IPS-11a (cell line): ENCODE measurements around the gene PPM1B.

ENCODE experiments used
- H3K4me3 ChIP-seq: one replicate; pipeline ENCODE4 v1.5.1; 2013; ENCODE audit warnings: low read depth, low read length, control low read depth

PPM1B gene

GRCh38 chr2:44155666-44156446, 12.8 kb upstream of the PPM1B start:
- H3K4me3 ChIP-seq = no peak overlapping the region

GRCh38 chr2:44163777-44164176, 4.9 kb upstream of the PPM1B start:
- no peak overlapping the region for H3K4me3 ChIP-seq

- no peak overlapping the region for H3K4me3 ChIP-seq
Observed at GRCh38 chr2:44164617-44165016, 4.1 kb upstream of the PPM1B start.

DNA sequence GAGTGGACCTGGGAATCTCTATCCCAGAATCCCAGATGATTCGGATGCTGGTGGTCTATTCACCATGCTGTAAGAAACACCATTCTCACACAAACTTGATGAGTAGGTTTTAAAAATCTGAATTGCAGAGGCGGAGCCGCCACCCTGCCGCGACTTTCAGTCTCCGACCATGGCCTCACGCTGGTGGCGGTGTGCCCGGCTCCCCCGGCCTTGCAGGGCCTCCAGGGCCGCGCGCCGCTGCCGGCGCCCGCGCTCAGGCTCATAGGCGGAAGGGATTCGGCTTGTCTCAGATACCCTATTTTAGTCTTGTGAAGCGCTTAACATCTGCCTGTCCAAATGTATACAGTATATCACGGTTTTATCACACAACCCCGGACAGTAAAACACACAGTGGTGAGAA, 2.6 kb upstream of the PPM1B start:
- no peak overlapping the region for H3K4me3 ChIP-seq

- H3K4me3 ChIP-seq = peak overlapping the region; percentile 18
Observed at GRCh38 chr2:44167311-44167907, 1.3 kb upstream of the PPM1B start.

DNA sequence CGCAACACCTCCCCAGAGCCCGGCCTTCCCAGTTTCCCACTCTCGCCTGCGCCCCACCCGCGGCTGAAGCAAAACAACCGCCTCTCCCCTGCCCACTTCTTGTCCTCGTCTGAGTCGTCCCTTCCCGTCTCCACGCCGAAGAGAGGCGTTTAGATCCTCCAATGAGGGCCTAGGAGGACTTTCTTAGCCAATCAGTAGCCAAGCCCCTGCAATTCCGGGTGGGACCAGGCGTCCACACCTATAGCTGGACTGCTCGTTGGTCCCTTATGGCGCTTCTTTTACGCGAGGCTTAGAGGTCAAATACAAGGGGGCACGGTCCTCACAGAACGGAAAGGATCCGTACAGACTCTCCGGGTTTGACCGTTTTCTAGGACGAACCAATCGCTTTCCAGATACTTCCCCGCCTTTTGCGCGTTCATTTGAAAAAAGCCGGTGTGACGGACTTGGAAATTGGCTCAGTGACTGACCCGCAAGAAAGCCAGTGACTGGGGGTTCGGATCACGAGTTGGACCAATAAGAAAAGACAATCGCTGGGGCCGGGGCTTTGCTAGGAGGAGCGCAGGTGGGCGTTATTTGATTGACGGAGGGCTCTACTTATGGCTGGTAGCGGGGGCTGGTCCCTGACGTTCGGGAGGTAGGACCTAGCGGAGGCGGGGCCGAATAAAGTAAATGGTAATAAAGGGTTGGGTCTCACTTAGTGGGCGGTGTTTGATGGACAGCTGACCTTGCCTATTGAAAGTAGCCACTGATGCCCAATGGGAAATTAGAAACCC, 581 bp upstream of the PPM1B start:
- peak overlapping the region; percentile 50 for H3K4me3 ChIP-seq

DNA sequence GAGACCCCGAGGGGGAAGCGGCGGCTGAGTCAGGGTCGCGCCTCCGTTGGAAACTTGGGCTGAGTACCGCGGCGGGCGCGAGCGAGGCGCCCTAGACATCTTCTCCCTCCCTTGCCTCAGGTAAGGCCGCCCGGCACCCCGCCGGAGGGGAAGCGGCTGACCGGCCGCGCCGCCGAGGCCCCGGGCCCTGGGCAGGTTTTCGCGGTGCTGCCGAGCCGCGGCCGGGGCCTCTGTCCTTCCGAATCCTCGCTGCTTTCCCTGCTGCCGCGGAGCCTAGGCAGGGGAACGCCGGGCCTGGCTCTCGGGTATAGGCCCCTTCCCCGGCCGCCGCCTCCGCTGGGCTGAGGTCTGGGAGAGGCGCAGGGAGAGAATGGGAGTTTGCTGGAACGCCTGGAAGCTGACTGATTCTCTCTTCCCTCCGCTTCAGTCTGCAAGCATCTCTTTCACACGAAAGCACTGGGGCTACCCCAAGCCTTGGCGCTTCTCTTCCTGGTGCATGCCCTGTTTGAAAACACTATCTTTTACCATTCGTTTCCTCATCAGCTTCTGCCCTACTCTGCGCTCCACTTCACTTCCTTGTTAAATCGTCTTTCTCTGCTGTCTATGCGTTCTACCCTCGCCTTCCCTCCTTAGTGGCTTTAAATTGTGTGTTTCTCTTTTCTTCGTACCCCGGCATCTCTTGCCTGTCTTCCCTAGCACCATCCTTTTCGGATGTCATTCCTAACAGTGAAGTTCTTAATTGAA, 652 bp downstream of the PPM1B start:
- peak overlapping the region; percentile 99 for H3K4me3 ChIP-seq

DNA sequence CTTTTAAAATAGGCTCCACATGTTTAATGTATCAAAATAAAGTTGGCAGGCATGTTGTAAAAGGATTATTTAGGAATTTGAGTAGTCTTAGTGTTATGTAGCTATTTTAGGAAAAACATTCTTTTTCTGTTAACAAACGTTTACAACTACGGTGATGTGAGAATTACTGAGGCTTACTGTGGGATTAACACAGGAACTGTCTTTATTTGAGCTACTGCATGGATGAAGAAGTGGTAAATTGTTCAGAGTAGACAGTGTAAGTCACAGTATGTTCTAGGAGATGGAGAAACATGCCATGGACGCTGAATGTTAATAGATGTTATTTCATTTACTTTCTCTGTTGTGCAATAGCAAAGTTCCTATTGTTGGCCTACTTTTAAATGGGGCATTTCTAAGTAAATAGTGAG, 1.6 kb downstream of the PPM1B start:
- H3K4me3 ChIP-seq = peak overlapping the region; percentile 99

DNA sequence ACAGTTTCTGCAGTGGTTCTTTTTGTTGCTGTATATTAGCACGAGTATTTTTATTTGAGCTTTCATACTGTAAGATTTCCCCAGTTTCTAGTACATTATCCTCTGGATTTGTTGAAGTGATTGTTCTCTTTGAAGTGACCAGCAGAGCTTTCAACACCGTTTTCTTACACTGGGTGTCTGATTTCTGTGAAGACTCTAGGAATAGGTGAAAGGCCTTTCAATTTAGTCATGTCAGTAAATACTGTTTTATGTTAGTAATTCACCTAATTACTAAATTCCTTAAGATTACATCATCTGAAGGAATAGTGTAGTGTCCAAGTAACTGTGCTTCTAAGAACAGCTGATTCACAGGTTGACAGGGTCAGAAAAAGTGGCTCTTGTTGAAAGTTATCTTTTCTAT, 2.3 kb downstream of the PPM1B start:
- peak overlapping the region; percentile 99 for H3K4me3 ChIP-seq

DNA sequence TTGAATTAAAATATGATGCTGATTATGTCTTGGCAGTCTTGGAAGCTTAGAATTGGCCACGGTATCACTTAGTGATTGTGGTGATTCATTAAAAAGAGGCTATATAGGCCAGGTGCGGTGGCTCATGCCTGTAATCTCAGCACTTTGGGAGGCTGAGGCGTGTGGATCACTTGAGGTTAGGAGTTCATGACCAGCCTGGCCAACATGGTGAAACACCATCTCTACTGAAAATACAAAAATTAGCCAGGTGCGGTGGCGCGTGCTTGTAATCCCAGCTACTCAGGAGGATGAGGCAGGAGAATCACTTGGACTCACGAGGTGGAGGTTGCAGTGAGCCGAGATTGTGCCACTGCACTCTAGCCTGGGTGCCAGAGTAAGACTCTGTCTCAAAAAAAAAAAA, 2.8 kb downstream of the PPM1B start:
- peak overlapping the region; percentile 99 for H3K4me3 ChIP-seq

- H3K4me3 ChIP-seq = no peak overlapping the region
Observed at GRCh38 chr2:44172576-44172975, 3.9 kb downstream of the PPM1B start.

DNA sequence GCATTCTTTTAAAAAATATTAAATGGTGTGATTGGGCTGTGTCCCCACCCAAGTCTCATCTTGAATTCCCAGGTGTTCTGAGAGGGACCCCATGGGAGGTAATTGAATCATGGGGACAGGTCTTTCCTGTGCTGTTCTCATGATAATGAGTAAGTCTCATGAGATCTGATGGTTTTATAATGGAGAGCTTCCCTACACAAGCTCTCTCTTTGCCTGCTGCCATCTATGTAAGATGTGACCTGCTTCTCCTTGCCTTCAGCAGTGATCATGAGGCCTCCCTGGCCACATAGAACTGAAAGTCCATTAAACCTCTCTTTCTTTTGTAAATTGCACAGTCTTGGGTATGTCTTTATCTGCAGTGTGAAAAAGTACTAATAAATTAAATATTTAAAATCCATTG, 10.3 kb downstream of the PPM1B start:
- H3K4me3 ChIP-seq = no peak overlapping the region

DNA sequence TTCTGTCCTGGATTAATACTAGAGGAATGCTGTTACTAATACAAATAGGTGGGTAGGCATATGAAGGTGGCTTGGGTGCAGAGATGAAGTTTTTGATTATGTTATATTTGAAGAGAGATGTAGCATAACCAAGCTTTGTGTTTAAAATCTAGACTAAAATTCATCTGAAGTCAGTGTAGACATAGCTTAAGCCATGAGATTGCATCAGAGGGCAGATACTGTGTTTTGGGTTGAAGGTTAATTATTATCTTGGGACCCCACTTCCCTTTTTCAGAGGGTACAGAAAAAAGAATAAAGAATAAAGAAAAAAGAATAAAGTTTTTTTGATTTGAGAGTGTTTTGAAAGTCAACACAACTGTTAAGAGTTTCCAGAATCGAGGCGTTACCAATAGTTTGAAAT, 13.0 kb downstream of the PPM1B start:
- no peak overlapping the region for H3K4me3 ChIP-seq

- H3K4me3 ChIP-seq = no peak overlapping the region
Observed at GRCh38 chr2:44184106-44184505, 15.4 kb downstream of the PPM1B start.

- H3K4me3 ChIP-seq = no peak overlapping the region
Observed at GRCh38 chr2:44186810-44187209, 18.1 kb downstream of the PPM1B start.

GRCh38 chr2:44187251-44187650, 18.6 kb downstream of the PPM1B start:
- H3K4me3 ChIP-seq = no peak overlapping the region

DNA sequence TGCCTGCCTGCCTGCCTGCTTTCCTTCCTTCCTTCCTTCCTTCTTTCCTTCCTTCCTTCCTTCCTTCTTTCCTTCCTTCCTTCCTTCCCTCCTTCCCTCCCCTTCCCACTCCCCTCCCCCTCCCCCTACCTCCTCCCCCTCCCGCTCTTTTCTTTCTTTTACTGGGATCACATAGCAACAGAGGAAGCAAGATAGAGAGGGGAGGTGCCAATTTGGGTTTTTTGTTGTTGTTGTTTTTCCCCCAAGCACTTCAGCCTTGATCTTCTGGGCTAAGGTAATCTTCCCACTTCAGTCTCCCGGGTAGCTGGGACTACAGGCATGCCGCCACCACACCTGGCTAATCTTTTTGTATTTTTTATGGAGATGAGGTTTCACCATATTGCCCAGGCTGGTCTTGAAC, 20.0 kb downstream of the PPM1B start:
- no peak overlapping the region for H3K4me3 ChIP-seq

DNA sequence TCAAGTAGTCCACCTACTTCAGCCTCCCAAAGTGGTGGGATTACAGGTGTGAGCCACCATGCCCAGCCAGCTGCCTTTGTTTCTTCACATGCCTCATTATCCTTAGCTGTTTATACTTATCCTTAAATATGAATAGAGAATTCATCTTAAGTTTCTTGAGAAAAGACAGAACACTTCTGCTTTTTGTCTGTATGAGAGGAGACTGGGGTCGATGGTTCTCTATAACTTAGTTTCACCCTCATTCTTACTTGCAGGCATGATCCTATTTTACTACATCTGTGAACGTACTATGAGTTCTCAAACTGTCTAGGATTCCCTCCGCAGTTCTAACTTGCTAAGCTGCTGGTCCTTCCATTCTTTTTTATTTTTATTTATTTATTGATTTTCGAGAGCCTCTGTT, 20.4 kb downstream of the PPM1B start:
- no peak overlapping the region for H3K4me3 ChIP-seq

- H3K4me3 ChIP-seq = no peak overlapping the region
Observed at GRCh38 chr2:44190526-44190925, 21.9 kb downstream of the PPM1B start.

DNA sequence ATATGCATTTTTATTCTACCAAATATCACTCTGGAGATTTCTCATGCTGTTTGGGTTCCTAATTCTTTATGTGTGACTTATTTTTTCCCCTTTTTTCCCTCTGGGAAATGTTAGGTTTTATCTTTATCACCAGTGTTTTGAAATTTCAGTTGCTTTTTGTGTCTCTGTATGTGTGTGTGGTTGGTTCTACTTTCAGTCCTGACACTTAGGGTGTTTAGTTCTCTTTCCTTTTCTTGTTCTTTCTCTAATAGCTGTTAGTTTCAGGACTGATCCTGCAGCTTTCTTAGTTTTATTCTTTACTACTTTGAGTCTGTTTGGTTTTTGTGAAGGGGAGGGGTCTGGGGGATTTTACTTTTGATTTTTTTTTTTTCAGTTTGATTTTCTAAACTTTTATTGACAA, 23.1 kb downstream of the PPM1B start:
- no peak overlapping the region for H3K4me3 ChIP-seq

DNA sequence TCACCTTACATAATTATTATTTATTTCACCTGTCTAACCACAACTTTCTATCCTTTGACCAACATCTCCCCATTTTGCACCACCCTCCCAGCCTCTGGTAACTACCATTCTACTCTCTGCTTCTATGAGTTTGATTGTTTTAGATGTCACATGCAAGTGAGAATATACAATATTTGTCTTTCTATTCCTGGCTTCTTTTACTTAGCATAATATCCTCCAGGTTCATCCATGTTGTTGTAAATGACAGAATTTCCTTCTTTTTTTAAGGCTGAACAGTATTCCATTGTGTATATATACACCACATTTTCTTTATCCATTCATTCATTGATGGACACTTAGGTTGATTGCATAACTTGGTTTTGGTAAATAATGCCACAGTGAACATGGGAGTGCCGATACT, 24.0 kb downstream of the PPM1B start:
- no peak overlapping the region for H3K4me3 ChIP-seq
